ENCODE results near the gene RETSAT.
"Not testable (repeated sequence)": the region's sequence is repeated elsewhere in the genome, so short reads cannot be mapped to it uniquely, and the experiment has no call there.

RETSAT gene

GRCh38 chr2:85378257-85378656 is 23.9 kb upstream of the RETSAT start:
- no peak for DNase-seq (ENCODE audit: low read depth in 2 of 2)

GRCh38 chr2:85377083-85377482 is 22.8 kb upstream of the RETSAT start:
- no peak for DNase-seq (ENCODE audit: low read depth in 2 of 2)

- no peak for DNase-seq (ENCODE audit: low read depth in 2 of 2)
Measured at GRCh38 chr2:85376291-85377065, 22.1 kb upstream of the RETSAT start.

GRCh38 chr2:85371045-85371444 is 16.7 kb upstream of the RETSAT start:
- DNase-seq (ENCODE audit: low read depth in 2 of 2), result no peak

GRCh38 chr2:85369500-85369899 is 15.2 kb upstream of the RETSAT start:
- no peak for DNase-seq (ENCODE audit: low read depth in 2 of 2)

GRCh38 chr2:85368921-85369320 is 14.6 kb upstream of the RETSAT start:
- DNase-seq (ENCODE audit: low read depth in 2 of 2), result no peak

- DNase-seq (ENCODE audit: low read depth in 2 of 2), result no peak
Measured at GRCh38 chr2:85367180-85367579, 12.9 kb upstream of the RETSAT start.

GRCh38 chr2:85362653-85363387 is 8.5 kb upstream of the RETSAT start:
- DNase-seq (ENCODE audit: low read depth in 2 of 2), result not testable (repeated sequence)

- DNase-seq (ENCODE audit: low read depth in 2 of 2), result no peak
Measured at GRCh38 chr2:85357736-85358135, 3.4 kb upstream of the RETSAT start.

GRCh38 chr2:85356186-85356585 is 1.9 kb upstream of the RETSAT start:
- no peak for DNase-seq (ENCODE audit: low read depth in 2 of 2)

- DNase-seq (ENCODE audit: low read depth in 2 of 2), result no peak
Measured at GRCh38 chr2:85355521-85355920, 1.2 kb upstream of the RETSAT start.

- no peak for DNase-seq (ENCODE audit: low read depth in 2 of 2)
Measured at GRCh38 chr2:85355073-85355410, 714 bp upstream of the RETSAT start.

GRCh38 chr2:85353876-85354285 is 447 bp downstream of the RETSAT start:
- DNase-seq (ENCODE audit: low read depth in 2 of 2), result peak in 1 of 2 donors; percentile 1

GRCh38 chr2:85347599-85347998 is 6.7 kb downstream of the RETSAT start:
- no peak for DNase-seq (ENCODE audit: low read depth in 2 of 2)

GRCh38 chr2:85344356-85344954 is 9.9 kb downstream of the RETSAT start:
- no peak for DNase-seq (ENCODE audit: low read depth in 2 of 2)

- DNase-seq (ENCODE audit: low read depth in 2 of 2), result not testable (repeated sequence)
Measured at GRCh38 chr2:85343207-85343895, 11.0 kb downstream of the RETSAT start.

- no peak for DNase-seq (ENCODE audit: low read depth in 2 of 2)
Measured at GRCh38 chr2:85342156-85342555, 12.2 kb downstream of the RETSAT start.

GRCh38 chr2:85341269-85342029 is 12.9 kb downstream of the RETSAT start:
- no peak for DNase-seq (ENCODE audit: low read depth in 2 of 2)

- no peak for DNase-seq (ENCODE audit: low read depth in 2 of 2)
Measured at GRCh38 chr2:85340034-85340892, 14.1 kb downstream of the RETSAT start.

- no peak for DNase-seq (ENCODE audit: low read depth in 2 of 2)
Measured at GRCh38 chr2:85334928-85335327, 19.4 kb downstream of the RETSAT start.

- not testable (repeated sequence) for DNase-seq (ENCODE audit: low read depth in 2 of 2)
Measured at GRCh38 chr2:85333877-85334276, 20.5 kb downstream of the RETSAT start.

All from stimulated activated CD4-positive, alpha-beta T cell treated with anti-CD3 and anti-CD28 coated beads, Interleukin-1b, Interleukin-23, amount 100 ng/mL, for 4 hours (primary cell).